AG04449 (cell line): Measurements from ENCODE around the gene WIPF1.

Experiments used
- CTCF ChIA-PET: fragments of 350-600 bp; formaldehyde crosslinking; extraction: SDS; loops from one replicate; lab custom pipeline; 2021; ENCODE audit warnings: antibody characterized with exemption; lab: Yijun Ruan, JAX
- POLR2A ChIA-PET: fragments of 400-600, 350-600 bp; formaldehyde crosslinking; extraction: SDS; loops from one replicate; lab custom pipeline; 2020; ENCODE audit warnings: antibody characterized with exemption, inconsistent platforms; lab: Yijun Ruan, JAX
- DNase-seq: peaks from one replicate; pipeline ENCODE4 v3.0.0-alpha.2; 2010; ENCODE audit warnings: low read depth, low spot score
- H3K4me3 ChIP-seq: 2 replicates; pipeline ENCODE4 v1.5.1; 2011; ENCODE audit warnings: low read depth, mild to moderate bottlenecking, control low read depth, low read length
- TF ChIP-seq, protein P1 (sequence below): IDR thresholded peaks from one replicate; pipeline ENCODE4 v1.5.1; 2011; ENCODE audit warnings: mild to moderate bottlenecking, moderate library complexity, low read length, control low read depth, inconsistent platforms; ENCODE audit not compliant: insufficient read depth; ENCODE audit errors: missing control alignments

WIPF1 gene

DNA sequence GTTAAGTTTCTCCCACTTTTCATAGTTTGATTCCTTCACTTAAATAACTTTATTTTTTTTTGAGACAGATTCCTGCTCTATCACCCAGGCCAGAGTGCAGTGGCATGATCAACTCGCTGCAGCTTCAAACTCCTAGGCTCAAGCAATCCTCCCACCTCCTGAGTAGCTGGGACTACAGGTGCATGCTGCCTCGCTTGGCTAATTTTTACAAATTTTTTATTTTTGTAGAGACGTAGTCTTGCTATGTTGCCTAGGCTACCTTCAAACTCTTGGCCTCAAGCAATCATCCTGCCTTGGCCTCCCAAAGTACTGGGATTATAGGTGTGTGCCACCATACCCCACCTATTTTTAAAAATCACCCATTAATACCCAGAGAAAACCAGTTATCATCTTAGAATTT, 14.2 kb upstream of the WIPF1 start:
- no peak overlapping the region for H3K4me3 ChIP-seq
- no peak for DNase-seq
- TF ChIP-seq, protein P1, sequence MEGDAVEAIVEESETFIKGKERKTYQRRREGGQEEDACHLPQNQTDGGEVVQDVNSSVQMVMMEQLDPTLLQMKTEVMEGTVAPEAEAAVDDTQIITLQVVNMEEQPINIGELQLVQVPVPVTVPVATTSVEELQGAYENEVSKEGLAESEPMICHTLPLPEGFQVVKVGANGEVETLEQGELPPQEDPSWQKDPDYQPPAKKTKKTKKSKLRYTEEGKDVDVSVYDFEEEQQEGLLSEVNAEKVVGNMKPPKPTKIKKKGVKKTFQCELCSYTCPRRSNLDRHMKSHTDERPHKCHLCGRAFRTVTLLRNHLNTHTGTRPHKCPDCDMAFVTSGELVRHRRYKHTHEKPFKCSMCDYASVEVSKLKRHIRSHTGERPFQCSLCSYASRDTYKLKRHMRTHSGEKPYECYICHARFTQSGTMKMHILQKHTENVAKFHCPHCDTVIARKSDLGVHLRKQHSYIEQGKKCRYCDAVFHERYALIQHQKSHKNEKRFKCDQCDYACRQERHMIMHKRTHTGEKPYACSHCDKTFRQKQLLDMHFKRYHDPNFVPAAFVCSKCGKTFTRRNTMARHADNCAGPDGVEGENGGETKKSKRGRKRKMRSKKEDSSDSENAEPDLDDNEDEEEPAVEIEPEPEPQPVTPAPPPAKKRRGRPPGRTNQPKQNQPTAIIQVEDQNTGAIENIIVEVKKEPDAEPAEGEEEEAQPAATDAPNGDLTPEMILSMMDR = no peak
- ChIA-PET POLR2A (no interaction called here), CTCF (interaction anchor here (1.0 to 1.2 kb wide), 3 partner anchors 9 to 48 kb away, joined by 3 read pairs; no protein-coding TSS in a partner anchor)

DNA sequence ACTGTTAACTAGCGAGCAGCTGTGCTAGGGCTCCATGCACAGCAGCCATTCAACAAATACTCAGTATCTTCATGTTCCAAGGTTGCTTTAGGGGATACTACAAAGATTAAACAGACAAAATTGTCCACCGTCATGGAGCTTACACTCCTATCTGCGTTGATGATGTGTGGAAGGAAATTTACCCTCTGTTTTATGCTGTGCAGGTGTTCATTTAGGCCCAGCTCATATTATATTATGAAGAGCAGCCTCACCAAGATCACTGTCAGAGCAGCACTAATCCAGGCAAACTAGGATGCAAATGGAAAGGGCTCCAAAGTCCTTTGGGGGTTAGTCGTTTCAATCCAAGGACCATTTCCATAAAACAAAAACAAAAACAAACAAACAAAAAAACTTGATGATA, 13.4 kb upstream of the WIPF1 start:
- CTCF ChIA-PET = interaction anchor here (0.9 to 1.5 kb wide), 5 partner anchors 9 to 88 kb away, joined by 3 to 5 read pairs (median 3); no protein-coding TSS in a partner anchor
- POLR2A ChIA-PET = interaction anchor here (1.1 kb wide), 1 partner anchor 56 kb away, joined by 3 read pairs; no protein-coding TSS in a partner anchor

DNA sequence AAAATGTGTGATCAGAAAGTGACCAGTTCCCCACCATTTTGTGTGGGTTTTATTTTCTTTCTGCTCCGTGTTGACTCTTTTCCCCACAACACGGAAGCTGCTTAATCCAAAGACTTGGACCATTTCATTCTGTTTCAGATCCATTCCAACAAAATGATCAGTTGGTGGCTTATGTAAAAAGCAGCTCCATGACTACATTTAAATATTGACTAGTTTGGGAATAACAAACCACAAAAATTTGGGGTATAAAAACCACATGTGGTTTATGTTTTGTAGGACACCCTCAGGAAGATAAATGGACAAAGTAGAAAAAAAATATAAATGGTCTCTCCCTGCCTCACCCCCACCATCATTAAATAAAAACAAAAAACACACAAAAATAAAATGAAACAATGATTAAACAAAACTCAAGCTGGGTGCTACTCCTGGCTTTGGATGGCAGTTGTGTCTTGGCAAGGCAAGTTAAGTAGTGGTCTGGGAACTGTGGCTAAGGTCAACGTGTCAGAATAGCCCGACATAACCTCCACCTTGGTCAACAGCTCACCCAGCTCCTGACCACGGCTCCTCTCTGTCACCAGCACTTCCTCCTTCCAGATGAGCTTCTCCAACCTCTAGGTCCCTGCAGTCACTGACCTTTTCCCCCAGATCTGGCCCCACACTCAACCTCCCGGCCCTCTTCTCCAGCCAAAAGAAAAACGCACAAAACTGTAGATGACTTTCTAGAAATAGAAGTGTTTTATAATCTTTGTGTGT, 12.8 kb upstream of the WIPF1 start:
- CTCF ChIA-PET = interaction anchor here (0.8 to 1.5 kb wide), 9 partner anchors 8 to 90 kb away, joined by 3 to 6 read pairs (median 3); no protein-coding TSS in a partner anchor
- TF ChIP-seq, protein P1 = no peak
- no peak for DNase-seq
- no peak overlapping the region for H3K4me3 ChIP-seq
- POLR2A ChIA-PET = interaction anchor here (1.1 kb wide), 1 partner anchor 57 kb away, joined by 3 read pairs; no protein-coding TSS in a partner anchor

More for the DNA sequence above, 13.4 kb upstream of the WIPF1 start:
- H3K4me3 ChIP-seq = no peak overlapping the region
- TF ChIP-seq, protein P1 = no peak
- DNase-seq = no peak

DNA sequence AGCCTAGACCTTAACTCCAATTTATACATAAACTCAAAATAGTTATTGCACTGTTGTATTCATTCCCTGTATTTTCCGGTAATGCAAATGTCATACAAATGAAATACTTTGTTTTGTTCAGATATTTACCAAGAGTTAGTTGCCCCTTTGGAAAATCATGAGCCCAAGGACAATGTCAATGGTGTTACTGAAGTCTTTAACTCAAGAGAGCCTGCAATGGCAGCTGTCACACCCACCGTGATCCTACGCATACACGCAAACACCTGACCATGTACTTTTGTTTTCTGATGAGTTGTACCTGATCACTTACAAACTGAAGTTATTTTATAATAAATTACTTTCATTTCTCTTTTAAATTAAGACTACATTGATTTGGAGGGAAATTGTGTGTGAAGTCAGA, 11.7 kb upstream of the WIPF1 start:
- no peak for DNase-seq
- ChIA-PET CTCF (interaction anchor here (0.8 to 1.3 kb wide), 4 partner anchors 11 to 91 kb away, joined by 3 to 6 read pairs (median 3); no protein-coding TSS in a partner anchor), POLR2A (no interaction called here)
- TF ChIP-seq, protein P1 = no peak
- no peak overlapping the region for H3K4me3 ChIP-seq

DNA sequence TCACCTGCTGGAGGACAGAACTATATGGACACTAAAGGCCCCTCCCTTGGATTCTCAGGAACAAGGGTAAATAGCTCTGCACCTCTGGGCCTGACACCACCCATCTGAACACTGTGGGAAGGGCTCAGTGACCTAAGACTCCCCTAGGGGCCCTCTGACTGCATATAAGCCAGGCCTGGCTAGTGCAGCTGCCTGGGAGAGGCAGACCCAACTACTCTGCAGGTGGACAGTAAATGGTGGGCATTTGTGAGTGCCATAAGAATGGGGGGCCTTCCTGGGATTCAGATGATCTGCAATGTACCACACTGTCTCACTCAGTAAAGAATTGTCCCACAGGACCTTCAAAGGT, 11.2 kb upstream of the WIPF1 start:
- TF ChIP-seq, protein P1 = no peak
- ChIA-PET CTCF (no interaction called here), POLR2A (interaction anchor here (0.7 kb wide), 1 partner anchor 75 kb away, joined by 3 read pairs; no protein-coding TSS in a partner anchor)
- no peak overlapping the region for H3K4me3 ChIP-seq
- no peak for DNase-seq
